Activated naive CD4-positive, alpha-beta T cell treated with anti-CD3 and anti-CD28 coated beads for 36 hours (primary cell): ENCODE measurements around the gene CCDC177. TPM values are rescaled to one million over a fixed set of nuclear protein-coding genes. Genes with fewer than 3 reads are reported as not detected.

Experiments
- CTCF ChIA-PET: fragments of 350-600 bp; sonication (Branson Sonifier 250); formaldehyde crosslinking; loops from one replicate; lab custom pipeline; 2021; ENCODE audit warnings: antibody characterized with exemption; lab: Charles Lee
- DNase-seq: peaks from one replicate; pipeline ENCODE4 v3.0.0-alpha.2; 2020
- H3K27ac Mint-ChIP-seq: one replicate; pipeline ENCODE4 v1.8.0; 2021; ENCODE audit warnings: mild to moderate bottlenecking, mixed read lengths
- H3K27me3 Mint-ChIP-seq: one replicate; pipeline ENCODE4 v1.8.0; 2021; ENCODE audit warnings: low read depth, mixed read lengths
- H3K36me3 Mint-ChIP-seq: one replicate; pipeline ENCODE4 v1.8.0; 2021; ENCODE audit warnings: low read depth, mixed read lengths
- H3K4me1 Mint-ChIP-seq: one replicate; pipeline ENCODE4 v1.8.0; 2021; ENCODE audit warnings: low read depth, mixed read lengths
- H3K4me3 Mint-ChIP-seq: one replicate; pipeline ENCODE4 v1.8.0; 2021; ENCODE audit warnings: mild to moderate bottlenecking, moderate library complexity, mixed read lengths
- H3K9me3 Mint-ChIP-seq: one replicate; pipeline ENCODE4 v1.8.0; 2021; ENCODE audit warnings: mixed read lengths
- intact Hi-C: fragments of 100-400 bp; cut with micrococcal nuclease; formaldehyde crosslinking; loops from one replicate; pipeline ENCODE4 v1.15.1; 2023
- total RNA-seq, 2 experiments: library from RNA; stranded (reverse); gene quantifications; one replicate each; pipeline ENCODE4 v1.2.3, GENCODE V29; 2021

Gene CCDC177
- total RNA-seq, 2 experiments from 2014 or later = not detected

DNA sequence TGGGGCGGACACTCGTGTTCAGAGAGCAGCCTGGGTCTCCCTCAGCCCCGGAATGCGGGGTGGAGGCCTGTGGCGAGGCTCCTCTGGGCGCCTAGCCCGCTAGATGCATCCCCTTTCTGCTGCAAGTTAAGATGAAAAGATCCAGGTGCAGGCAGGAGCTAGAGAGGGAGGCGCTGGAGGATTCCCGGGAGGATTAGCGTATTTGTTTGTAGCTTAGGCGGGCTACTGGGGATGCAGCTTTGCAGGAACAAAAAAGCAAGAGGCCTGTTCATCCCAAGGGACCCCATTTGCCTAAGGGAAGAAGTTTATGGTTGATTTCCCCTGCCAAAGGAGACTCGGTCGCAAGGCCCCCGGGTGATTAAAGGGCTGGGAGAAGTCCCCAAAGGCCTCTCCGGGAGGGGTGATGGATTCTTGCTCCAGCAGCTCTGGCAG lies 824 bp downstream of the CCDC177 start:
- peaks cover 46% of the 10 kb centered on the region for H3K27me3 Mint-ChIP-seq
- H3K4me3 Mint-ChIP-seq = peak overlapping the region; percentile 24
- CTCF ChIA-PET = interaction anchor here (0.6 to 2.6 kb wide), 13 partner anchors 10 to 391 kb away, joined by 3 to 16 read pairs (median 4); no protein-coding TSS in a partner anchor
- no peaks in the 10 kb centered on the region for H3K36me3 Mint-ChIP-seq
- H3K27ac Mint-ChIP-seq = no peak overlapping the region
- intact Hi-C loops = loop anchor here (1.0 to 10.0 kb wide), 5 partner anchors 26 to 449 kb away; no protein-coding TSS in a partner anchor
- H3K4me1 Mint-ChIP-seq = peaks cover 10% of the 10 kb centered on the region
- no peaks in the 10 kb centered on the region for H3K9me3 Mint-ChIP-seq
- no peak for DNase-seq

DNA sequence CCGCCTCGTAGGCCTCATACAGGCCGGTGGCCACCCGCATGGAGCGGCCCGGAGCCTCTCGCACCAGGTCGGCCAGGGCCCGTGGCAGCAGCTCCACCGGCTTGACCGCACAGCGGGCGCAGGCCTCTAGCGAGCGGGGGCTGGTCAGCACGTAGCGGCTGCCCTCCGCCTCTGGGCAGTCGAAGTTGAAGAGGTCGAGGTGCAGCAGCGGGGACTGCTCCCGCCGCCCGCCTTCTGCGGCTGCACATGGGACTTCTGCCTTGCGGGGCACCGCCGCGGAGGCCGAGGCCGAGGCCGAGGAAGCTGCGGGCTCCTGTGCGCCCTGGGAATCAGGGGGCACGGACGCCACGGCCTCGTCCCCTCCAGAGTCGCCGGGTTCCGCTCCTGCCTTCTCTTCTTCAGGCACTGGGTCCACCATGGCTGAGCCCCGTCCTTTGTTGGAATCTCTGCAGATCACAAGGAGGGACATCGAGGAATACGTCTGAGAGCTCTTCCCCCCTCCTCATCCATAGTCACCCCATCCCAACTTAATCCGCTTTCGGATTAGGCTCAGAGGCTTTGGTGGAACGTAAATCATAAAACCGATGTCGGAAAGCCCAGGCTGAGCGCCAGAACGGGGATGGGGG lies 1.4 kb downstream of the CCDC177 start:
- H3K27me3 Mint-ChIP-seq = peaks cover 47% of the 10 kb centered on the region
- H3K36me3 Mint-ChIP-seq = no peaks in the 10 kb centered on the region
- intact Hi-C loops = loop anchor here (5.0 to 10.0 kb wide), 2 partner anchors 71 to 449 kb away; no protein-coding TSS in a partner anchor
- no peak for DNase-seq
- no peaks in the 10 kb centered on the region for H3K9me3 Mint-ChIP-seq
- H3K27ac Mint-ChIP-seq = no peak overlapping the region
- CTCF ChIA-PET = interaction anchor here (0.6 to 2.4 kb wide), 9 partner anchors 10 to 770 kb away, joined by 3 to 16 read pairs (median 4); no protein-coding TSS in a partner anchor
- peaks cover 10% of the 10 kb centered on the region for H3K4me1 Mint-ChIP-seq
- peak overlapping the region; percentile 24 for H3K4me3 Mint-ChIP-seq

DNA sequence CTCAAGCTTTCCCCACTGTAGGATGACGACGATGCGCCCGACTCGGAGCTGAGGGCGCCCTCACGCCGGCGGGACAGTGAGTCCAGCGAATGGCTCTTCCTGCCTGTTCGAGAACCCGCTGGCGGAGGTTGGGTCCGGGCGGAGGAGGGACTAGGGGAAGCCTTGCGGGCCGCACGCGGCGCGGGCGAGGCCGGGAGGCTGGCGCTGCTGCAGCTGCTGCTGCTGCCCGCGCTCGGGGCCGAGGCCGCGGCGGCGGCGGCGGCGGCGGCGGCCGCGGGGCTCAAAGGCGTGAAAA lies 1.9 kb downstream of the CCDC177 start:
- Mint-ChIP-seq H3K4me1 (peaks cover 10% of the 10 kb centered on the region), H3K36me3 (no peaks in the 10 kb centered on the region), H3K9me3 (no peaks in the 10 kb centered on the region), H3K27me3 (peaks cover 51% of the 10 kb centered on the region), H3K4me3 (peak overlapping the region; percentile 28), H3K27ac (no peak overlapping the region)
- CTCF ChIA-PET = interaction anchor here (0.6 to 1.6 kb wide), 4 partner anchors 24 to 769 kb away, joined by 3 to 5 read pairs (median 4); no protein-coding TSS in a partner anchor
- intact Hi-C loops = loop anchor here (5.0 to 10.0 kb wide), 2 partner anchors 70 to 448 kb away; no protein-coding TSS in a partner anchor
- DNase-seq = no peak

DNA sequence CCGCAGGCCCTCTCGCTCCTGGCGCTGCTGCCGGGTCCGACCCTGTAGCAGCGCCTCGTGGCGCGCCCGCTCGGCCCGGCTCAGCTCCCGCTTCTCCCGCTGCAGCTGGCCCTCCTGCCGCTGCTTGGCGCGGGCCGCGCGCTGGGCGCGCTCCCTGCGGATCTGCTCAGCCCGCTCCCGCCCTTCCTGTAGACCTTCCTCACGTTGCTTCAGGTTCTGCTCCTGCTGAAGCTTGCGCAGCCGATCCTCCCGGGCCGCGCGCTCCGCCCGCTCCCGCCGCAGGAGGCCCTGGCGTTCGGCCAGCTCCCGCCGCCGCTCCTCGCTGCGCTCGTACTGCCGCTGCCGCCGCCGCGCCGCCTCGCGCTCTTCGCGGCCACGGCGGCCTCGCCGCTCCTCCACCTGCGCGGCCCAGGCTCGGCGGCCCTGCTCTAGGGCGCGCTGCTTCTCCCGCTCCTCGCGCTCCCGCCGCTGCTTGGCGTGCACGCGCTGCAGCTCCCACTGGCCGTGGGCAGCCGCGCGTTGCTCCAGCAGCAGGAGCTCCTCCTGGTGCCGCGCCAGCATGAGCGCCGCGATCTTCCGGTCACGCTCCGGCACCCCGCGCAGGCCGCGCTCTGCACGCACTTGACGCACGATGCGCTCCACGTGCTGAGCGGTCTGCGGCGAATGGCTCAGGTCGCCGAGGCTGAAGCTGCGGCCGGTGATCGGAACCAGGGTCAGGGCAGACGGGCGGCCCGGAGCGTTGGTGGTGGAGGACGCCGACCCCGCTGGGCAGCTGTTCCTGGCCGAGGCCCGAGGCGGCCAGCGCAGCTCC lies 2.4 kb downstream of the CCDC177 start:
- CTCF ChIA-PET = interaction anchor here (0.6 to 1.7 kb wide), 7 partner anchors 8 to 769 kb away, joined by 3 to 7 read pairs (median 5); no protein-coding TSS in a partner anchor
- intact Hi-C loops = loop anchor here (5.0 to 10.0 kb wide), 2 partner anchors 70 to 447 kb away; no protein-coding TSS in a partner anchor
- H3K27ac Mint-ChIP-seq = no peak overlapping the region
- no peak for DNase-seq
- no peaks in the 10 kb centered on the region for H3K36me3 Mint-ChIP-seq
- H3K4me1 Mint-ChIP-seq = peaks cover 10% of the 10 kb centered on the region
- H3K9me3 Mint-ChIP-seq = no peaks in the 10 kb centered on the region
- H3K27me3 Mint-ChIP-seq = peaks cover 51% of the 10 kb centered on the region
- peak overlapping the region; percentile 28 for H3K4me3 Mint-ChIP-seq

DNA sequence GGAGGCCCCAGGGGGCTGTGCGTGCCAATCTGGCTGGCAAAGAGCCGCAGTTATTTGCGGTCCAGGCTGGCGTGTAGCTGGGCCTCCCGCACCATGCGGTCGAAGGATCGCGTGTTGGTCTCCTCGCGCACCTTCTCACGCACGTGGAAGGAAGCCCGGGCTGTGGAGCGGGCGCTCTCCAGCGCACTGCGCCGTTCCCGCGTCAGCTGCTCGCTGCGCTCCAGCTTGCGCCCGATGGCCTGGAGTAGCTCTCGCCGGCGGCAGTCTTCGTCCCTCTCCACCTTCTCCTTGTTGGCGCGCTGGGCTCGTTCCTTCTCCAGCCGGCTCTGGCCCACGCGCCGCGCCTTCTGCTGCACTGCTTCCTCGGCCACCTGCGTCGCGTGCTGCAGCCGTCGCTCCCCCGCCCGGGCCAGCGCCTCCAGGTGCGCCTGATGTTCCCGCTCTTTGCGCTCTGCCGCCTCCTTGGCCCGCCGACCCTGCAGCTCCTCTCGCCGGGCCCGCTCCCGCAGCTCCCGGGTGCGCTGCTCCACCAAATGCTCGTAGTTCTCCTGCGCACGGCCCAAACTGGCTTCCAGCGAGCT lies 3.1 kb downstream of the CCDC177 start:
- CTCF ChIA-PET = interaction anchor here (0.6 to 1.7 kb wide), 5 partner anchors 9 to 328 kb away, joined by 3 to 7 read pairs (median 5); no protein-coding TSS in a partner anchor
- Mint-ChIP-seq H3K27ac (no peak overlapping the region), H3K36me3 (no peaks in the 10 kb centered on the region), H3K4me3 (no peak overlapping the region), H3K27me3 (peaks cover 50% of the 10 kb centered on the region), H3K9me3 (no peaks in the 10 kb centered on the region), H3K4me1 (peaks cover 10% of the 10 kb centered on the region)
- intact Hi-C loops = loop anchor here (5.0 to 10.0 kb wide), 2 partner anchors 69 to 447 kb away; no protein-coding TSS in a partner anchor
- DNase-seq = no peak

DNA sequence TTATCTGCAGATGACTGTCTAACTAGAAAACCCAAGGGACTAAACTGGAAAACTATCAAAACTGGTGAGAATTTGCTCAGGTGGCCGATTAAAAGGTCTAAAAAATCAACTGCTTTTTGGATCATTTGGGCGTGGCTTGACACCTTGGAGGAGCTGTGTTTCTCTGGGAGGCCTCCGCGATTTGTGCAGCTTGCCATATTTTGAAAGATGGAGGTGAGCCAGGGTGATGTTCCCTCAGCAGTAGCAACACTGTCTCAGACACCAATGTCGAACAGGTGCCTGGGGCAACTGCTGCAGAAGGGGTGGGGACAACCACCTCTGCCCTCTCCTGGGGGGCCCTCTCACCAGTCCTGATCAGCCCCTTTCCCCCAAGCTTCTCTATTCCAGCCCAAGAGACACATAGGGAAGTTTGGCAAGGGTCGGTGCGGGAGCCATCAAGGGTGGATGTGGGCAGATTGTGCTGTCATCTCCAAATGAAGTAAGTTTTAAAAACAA lies 3.8 kb downstream of the CCDC177 start:
- Mint-ChIP-seq H3K27me3 (peaks cover 48% of the 10 kb centered on the region), H3K27ac (no peak overlapping the region), H3K9me3 (no peaks in the 10 kb centered on the region), H3K4me1 (peaks cover 10% of the 10 kb centered on the region), H3K36me3 (no peaks in the 10 kb centered on the region), H3K4me3 (no peak overlapping the region)
- no peak for DNase-seq
- intact Hi-C loops = loop anchor here (5.0 to 10.0 kb wide), 2 partner anchors 69 to 446 kb away; no protein-coding TSS in a partner anchor
- CTCF ChIA-PET = interaction anchor here (1.2 to 1.7 kb wide), 2 partner anchors 10 to 328 kb away, joined by 3 to 7 read pairs; no protein-coding TSS in a partner anchor

DNA sequence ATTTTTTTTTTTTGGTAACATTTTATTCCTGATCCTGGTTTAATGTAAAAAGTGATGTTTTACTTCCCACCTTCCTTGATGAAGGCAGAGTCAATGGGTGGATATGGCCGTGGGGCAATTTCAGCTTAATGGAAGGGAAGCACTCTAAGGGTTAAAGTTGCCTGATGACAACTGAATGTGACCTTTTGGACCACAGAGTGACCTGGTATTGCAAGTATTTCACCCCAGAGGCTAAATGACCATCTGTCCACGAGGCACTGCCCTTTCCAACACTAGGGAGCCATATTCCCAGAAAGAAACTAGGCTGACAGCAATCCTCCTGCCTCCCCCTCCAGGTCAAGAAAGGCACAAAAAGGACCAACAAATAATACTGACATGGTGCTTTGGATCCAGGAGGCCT lies 4.8 kb downstream of the CCDC177 start:
- peaks cover 44% of the 10 kb centered on the region for H3K27me3 Mint-ChIP-seq
- intact Hi-C loops = loop anchor here (5.0 to 10.0 kb wide), 2 partner anchors 68 to 445 kb away; no protein-coding TSS in a partner anchor
- no peaks in the 10 kb centered on the region for H3K36me3 Mint-ChIP-seq
- H3K9me3 Mint-ChIP-seq = no peaks in the 10 kb centered on the region
- H3K27ac Mint-ChIP-seq = no peak overlapping the region
- H3K4me1 Mint-ChIP-seq = peaks cover 10% of the 10 kb centered on the region
- no peak for DNase-seq
- CTCF ChIA-PET = interaction anchor here (0.7 kb wide), 1 partner anchor 202 kb away, joined by 5 read pairs; no protein-coding TSS in a partner anchor
- H3K4me3 Mint-ChIP-seq = no peak overlapping the region

DNA sequence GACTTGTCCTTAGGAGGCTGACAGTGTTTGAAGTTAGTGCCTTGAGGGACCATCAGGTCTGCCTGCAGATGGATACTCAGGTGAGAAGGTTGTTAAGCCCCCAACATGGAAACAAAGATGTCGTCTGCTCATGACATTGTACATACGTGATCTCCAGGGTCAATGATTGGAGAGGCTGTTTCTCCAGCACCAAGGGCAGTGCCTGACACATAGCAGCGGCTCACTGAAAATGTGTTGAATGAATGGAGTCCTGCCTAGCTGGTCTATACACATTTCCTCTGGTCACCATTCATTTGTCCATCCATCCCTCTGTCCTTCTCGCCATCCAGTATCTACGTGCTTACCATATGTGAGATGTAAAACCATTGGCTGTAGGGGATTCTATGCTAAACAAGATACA lies 7.1 kb downstream of the CCDC177 start:
- no peaks in the 10 kb centered on the region for H3K9me3 Mint-ChIP-seq
- H3K36me3 Mint-ChIP-seq = no peaks in the 10 kb centered on the region
- no peak overlapping the region for H3K4me3 Mint-ChIP-seq
- intact Hi-C loops = no loop called here
- H3K4me1 Mint-ChIP-seq = no peaks in the 10 kb centered on the region
- DNase-seq = no peak
- no peak overlapping the region for H3K27ac Mint-ChIP-seq
- H3K27me3 Mint-ChIP-seq = peaks cover 36% of the 10 kb centered on the region
- CTCF ChIA-PET = no interaction called here

DNA sequence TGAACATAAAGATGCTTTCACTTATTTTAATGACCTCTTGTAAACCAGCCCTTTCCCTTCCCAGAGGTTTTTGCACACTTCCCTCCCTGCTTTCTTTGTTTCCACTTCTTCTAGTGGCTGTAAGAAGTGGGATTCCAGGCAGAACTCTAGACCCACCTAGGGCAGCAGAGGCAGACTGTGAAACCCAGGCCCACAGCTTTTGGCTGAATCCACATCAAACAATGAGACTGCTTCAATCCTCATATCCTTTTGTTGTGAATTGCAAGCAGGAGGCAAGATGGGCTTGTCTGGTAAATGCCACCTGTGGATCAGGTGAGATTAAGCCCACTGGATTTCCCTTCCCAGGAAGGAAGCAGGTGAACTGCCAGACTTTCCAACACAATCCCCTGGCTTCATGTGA lies 12.8 kb downstream of the CCDC177 start:
- Mint-ChIP-seq H3K36me3 (no peaks in the 10 kb centered on the region), H3K4me3 (no peak overlapping the region), H3K27me3 (peaks cover 22% of the 10 kb centered on the region), H3K9me3 (no peaks in the 10 kb centered on the region), H3K27ac (no peak overlapping the region), H3K4me1 (no peaks in the 10 kb centered on the region)
- no peak for DNase-seq
- intact Hi-C loops = no loop called here
- CTCF ChIA-PET = interaction anchor here (3.5 kb wide), 1 partner anchor 14 kb away, joined by 16 read pairs; no protein-coding TSS in a partner anchor

DNA sequence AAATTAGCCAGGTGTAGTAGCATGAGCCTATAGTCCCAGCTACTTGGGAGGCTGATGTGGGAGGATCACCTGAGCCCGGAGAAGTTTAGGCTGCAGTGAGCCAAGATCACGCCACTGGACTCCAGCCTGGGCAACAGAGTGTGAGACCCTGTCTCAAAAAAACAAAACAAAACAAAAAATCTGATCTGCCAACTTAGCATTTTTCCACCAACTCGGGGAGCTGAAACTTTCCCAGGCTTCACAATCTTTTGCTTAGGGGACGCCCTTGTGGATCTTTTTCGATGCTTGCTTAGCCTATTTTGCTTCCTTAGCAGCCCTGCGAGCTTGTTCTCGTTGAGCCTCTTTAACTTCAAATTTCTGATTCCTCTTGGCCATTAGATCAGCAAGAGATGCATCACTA lies 13.8 kb downstream of the CCDC177 start:
- H3K4me3 Mint-ChIP-seq = no peak overlapping the region
- CTCF ChIA-PET = interaction anchor here (0.6 to 3.5 kb wide), 2 partner anchors 13 to 165 kb away, joined by 3 to 16 read pairs; no protein-coding TSS in a partner anchor
- intact Hi-C loops = no loop called here
- H3K36me3 Mint-ChIP-seq = no peaks in the 10 kb centered on the region
- no peak overlapping the region for H3K27ac Mint-ChIP-seq
- no peak for DNase-seq
- no peaks in the 10 kb centered on the region for H3K9me3 Mint-ChIP-seq
- H3K27me3 Mint-ChIP-seq = peaks cover 22% of the 10 kb centered on the region
- H3K4me1 Mint-ChIP-seq = no peaks in the 10 kb centered on the region

DNA sequence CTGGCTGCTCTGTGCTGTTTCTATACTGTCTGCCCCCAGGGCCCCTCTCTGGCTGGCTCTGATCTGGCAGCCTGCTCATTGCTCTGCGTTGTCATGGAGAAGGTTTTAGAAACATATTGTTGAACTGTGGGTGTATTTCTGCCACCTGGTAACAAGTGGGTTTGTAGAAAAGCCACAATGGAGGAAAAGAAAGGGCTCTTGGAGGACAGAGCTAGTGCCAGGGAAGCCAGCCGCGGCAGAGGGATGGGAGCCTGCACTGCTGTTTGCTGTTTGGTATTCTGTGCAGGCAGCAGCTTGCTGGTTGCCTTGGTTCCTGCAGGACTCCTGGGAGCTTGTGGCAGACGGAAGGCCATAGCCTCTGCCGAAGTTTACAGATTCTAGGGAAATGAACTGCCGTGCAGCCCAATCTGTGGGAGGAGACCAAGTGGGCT lies 15.1 kb downstream of the CCDC177 start:
- Mint-ChIP-seq H3K36me3 (no peaks in the 10 kb centered on the region), H3K27ac (no peak overlapping the region), H3K9me3 (no peaks in the 10 kb centered on the region), H3K4me3 (no peak overlapping the region), H3K27me3 (peaks cover 19% of the 10 kb centered on the region), H3K4me1 (no peaks in the 10 kb centered on the region)
- intact Hi-C loops = no loop called here
- no peak for DNase-seq
- CTCF ChIA-PET = interaction anchor here (3.5 kb wide), 1 partner anchor 11 kb away, joined by 16 read pairs; no protein-coding TSS in a partner anchor
